ENCODE data around the gene CDC42BPB.
A peak's percentile ranks its signal among the peaks of the same experiment; 100 is the strongest.

DNA sequence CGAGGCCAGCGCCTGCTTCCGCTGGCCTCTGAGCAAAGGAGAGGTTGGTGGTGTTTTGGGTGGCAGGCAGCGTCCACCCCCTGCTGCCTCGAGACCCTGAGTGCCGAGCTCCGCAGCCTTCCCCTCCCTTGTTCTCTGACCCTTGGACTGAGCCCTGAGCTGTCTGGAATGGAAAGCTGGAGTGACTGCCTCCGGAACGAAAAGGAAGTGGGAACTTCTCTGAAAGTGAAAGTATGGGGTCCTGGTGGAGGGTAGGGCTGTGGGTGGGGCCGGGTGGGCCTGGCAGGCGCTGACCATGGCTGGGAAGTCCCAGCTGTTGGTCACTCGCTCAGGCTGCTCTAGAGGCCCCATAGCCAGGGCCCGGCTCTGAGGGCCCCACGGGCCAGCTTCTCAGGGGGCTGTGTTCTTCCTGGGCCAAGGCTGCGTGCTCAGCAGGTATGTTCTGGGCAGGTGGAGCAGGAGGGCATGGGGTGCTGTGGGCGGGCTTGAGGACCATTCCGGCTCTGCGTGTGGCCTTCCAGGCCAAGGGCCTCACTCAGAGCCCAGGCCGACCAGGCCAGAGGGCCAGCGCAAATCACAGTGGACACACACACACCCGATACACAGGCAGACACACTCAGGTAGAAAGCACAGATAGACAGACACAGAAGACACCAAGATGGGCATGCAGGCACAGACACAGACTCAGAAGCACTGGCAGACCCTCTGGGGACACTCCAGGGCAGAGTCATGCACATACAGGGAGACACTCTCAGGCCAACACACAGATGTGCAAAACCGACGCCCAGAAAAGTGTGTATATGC is 37.3 kb upstream of the CDC42BPB start, which contains the start of gene EXOC3L4:
- TF ChIP-seq, protein P1, sequence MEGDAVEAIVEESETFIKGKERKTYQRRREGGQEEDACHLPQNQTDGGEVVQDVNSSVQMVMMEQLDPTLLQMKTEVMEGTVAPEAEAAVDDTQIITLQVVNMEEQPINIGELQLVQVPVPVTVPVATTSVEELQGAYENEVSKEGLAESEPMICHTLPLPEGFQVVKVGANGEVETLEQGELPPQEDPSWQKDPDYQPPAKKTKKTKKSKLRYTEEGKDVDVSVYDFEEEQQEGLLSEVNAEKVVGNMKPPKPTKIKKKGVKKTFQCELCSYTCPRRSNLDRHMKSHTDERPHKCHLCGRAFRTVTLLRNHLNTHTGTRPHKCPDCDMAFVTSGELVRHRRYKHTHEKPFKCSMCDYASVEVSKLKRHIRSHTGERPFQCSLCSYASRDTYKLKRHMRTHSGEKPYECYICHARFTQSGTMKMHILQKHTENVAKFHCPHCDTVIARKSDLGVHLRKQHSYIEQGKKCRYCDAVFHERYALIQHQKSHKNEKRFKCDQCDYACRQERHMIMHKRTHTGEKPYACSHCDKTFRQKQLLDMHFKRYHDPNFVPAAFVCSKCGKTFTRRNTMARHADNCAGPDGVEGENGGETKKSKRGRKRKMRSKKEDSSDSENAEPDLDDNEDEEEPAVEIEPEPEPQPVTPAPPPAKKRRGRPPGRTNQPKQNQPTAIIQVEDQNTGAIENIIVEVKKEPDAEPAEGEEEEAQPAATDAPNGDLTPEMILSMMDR (IDR thresholded peaks at IDR 0.05) = peak in 1 of 6 experiments; percentile 6
- TF ChIP-seq POLR2A (IDR thresholded peaks at IDR 0.05) = peak in 1 of 2 donors; percentile 57

Data from Peyer's patch (tissue), 4 donors.